Esophagus muscularis mucosa (tissue), 3 donors: ENCODE measurements around the gene SLC2A6.

Source experiments
- POLR2AphosphoS5 ChIP-seq, 2 donors: sonication (generic); formaldehyde crosslinking; IDR thresholded peaks; one replicate each; pipeline ENCODE4 v1.6.1; 2017; ENCODE audit warnings: antibody characterized with exemption in 2 of 2
- TF ChIP-seq, protein P1 (sequence below), 3 experiments: fragments of 200-600 bp in 2 of 3; fragments of 450-650 bp in 1 of 3; sonication (generic) in 2 of 3; IDR thresholded peaks; one replicate each; pipeline ENCODE4 v1.5.1; 2017 to 2019; ENCODE audit warnings: antibody characterized with exemption in 3 of 3, mild to moderate bottlenecking in 2 of 3, moderate library complexity in 1 of 3

DNA sequence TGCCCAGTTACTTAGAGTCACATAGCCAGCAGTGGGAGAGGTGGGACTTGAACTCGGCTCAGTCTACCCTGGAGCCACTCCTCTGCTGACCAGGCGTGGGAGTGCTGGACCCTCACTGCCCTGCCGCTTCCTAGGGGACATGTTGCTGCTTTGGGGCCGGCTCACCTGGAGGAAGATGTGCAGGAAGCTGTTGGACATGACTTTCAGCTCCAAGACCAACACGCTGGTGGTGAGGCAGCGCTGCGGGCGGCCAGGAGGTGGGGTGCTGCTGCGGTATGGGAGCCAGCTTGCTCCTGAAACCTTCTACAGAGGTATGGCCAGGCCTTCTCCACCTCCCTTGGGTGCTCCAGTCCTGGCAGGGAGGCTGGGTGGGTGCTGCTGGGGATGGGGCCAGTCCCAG is 22.5 kb downstream of the SLC2A6 start:
- TF ChIP-seq, protein P1, sequence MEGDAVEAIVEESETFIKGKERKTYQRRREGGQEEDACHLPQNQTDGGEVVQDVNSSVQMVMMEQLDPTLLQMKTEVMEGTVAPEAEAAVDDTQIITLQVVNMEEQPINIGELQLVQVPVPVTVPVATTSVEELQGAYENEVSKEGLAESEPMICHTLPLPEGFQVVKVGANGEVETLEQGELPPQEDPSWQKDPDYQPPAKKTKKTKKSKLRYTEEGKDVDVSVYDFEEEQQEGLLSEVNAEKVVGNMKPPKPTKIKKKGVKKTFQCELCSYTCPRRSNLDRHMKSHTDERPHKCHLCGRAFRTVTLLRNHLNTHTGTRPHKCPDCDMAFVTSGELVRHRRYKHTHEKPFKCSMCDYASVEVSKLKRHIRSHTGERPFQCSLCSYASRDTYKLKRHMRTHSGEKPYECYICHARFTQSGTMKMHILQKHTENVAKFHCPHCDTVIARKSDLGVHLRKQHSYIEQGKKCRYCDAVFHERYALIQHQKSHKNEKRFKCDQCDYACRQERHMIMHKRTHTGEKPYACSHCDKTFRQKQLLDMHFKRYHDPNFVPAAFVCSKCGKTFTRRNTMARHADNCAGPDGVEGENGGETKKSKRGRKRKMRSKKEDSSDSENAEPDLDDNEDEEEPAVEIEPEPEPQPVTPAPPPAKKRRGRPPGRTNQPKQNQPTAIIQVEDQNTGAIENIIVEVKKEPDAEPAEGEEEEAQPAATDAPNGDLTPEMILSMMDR (IDR thresholded peaks at IDR 0.05): no peak
- no peak for TF ChIP-seq POLR2AphosphoS5 (IDR thresholded peaks at IDR 0.05)
